Loucy (cell line): ENCODE results near the gene KRT6C.

Experiments used
- H2AFZ ChIP-seq: fragments of 200-600 bp; sonication (generic); 2 replicates; pipeline ENCODE4 v1.6.0; 2016; ENCODE audit warnings: antibody characterized with exemption, mild to moderate bottlenecking, low read length, moderate library complexity
- H3F3A ChIP-seq: fragments of 200-600 bp; 2 replicates; pipeline ENCODE4 v1.6.0; 2016; ENCODE audit warnings: antibody characterized with exemption, low read depth, mild to moderate bottlenecking
- H3K27me3 ChIP-seq: fragments of 200-600 bp; sonication (generic); 2 replicates; pipeline ENCODE4 v1.6.1; 2014; ENCODE audit warnings: low read length, mild to moderate bottlenecking; ENCODE audit not compliant: insufficient read depth, poor library complexity, severe bottlenecking
- H3K36me3 ChIP-seq: fragments of 200-600 bp; sonication (generic); 2 replicates; pipeline ENCODE4 v1.6.1; 2016; ENCODE audit warnings: low read length; ENCODE audit not compliant: insufficient read depth
- H3K4me1 ChIP-seq: fragments of 200-600 bp; sonication (generic); 2 replicates; pipeline ENCODE4 v1.5.1; 2014; ENCODE audit warnings: low read length, mild to moderate bottlenecking; ENCODE audit not compliant: insufficient read depth, poor library complexity, severe bottlenecking
- H3K4me2 ChIP-seq: fragments of 200-600 bp; sonication (generic); 2 replicates; pipeline ENCODE4 v1.6.0; 2014; ENCODE audit warnings: antibody characterized with exemption, low read length, low read depth, mild to moderate bottlenecking; ENCODE audit not compliant: poor library complexity, severe bottlenecking
- H3K4me3 ChIP-seq: fragments of 200-600 bp; sonication (generic); 2 replicates; pipeline ENCODE4 v1.5.1; 2014; ENCODE audit warnings: low read length, mild to moderate bottlenecking, mixed read lengths; ENCODE audit not compliant: poor library complexity, severe bottlenecking
- H3K79me2 ChIP-seq: fragments of 200-600 bp; sonication (generic); 2 replicates; pipeline ENCODE4 v1.6.1; 2014; ENCODE audit warnings: low read length; ENCODE audit not compliant: insufficient read depth
- H3K9ac ChIP-seq: fragments of 200-600 bp; sonication (generic); 2 replicates; pipeline ENCODE4 v1.6.0; 2014; ENCODE audit warnings: mild to moderate bottlenecking, low read depth, low read length, moderate library complexity; ENCODE audit not compliant: poor library complexity, severe bottlenecking
- H3K9me2 ChIP-seq: fragments of 200-600 bp; sonication (generic); replicated peaks from 2 replicates; pipeline ENCODE4 v1.6.1; 2016; ENCODE audit warnings: low read depth, low read length, mixed read lengths
- H3K9me3 ChIP-seq: fragments of 200-600 bp; sonication (generic); 2 replicates; pipeline ENCODE4 v1.6.1; 2014; ENCODE audit warnings: mild to moderate bottlenecking, antibody characterized with exemption, low read length, low read depth; ENCODE audit not compliant: insufficient read depth
- H4K20me1 ChIP-seq: fragments of 200-600 bp; sonication (generic); 2 replicates; pipeline ENCODE4 v1.6.0; 2014; ENCODE audit warnings: antibody characterized with exemption, low read length, mild to moderate bottlenecking; ENCODE audit not compliant: insufficient read depth, poor library complexity, severe bottlenecking
- EZH2phosphoT487 ChIP-seq: fragments of 200-600 bp; IDR thresholded peaks from 2 replicates; pipeline ENCODE4 v1.6.1; 2018; ENCODE audit warnings: antibody characterized with exemption, mild to moderate bottlenecking, moderate library complexity, borderline replicate concordance
- TF ChIP-seq, protein P1 (sequence below): fragments of 200-600 bp; sonication (generic); conservative IDR thresholded peaks from 2 replicates; pipeline ENCODE4 v1.5.1; 2014; ENCODE audit warnings: mild to moderate bottlenecking, antibody characterized with exemption, low read length

Gene KRT6C

DNA sequence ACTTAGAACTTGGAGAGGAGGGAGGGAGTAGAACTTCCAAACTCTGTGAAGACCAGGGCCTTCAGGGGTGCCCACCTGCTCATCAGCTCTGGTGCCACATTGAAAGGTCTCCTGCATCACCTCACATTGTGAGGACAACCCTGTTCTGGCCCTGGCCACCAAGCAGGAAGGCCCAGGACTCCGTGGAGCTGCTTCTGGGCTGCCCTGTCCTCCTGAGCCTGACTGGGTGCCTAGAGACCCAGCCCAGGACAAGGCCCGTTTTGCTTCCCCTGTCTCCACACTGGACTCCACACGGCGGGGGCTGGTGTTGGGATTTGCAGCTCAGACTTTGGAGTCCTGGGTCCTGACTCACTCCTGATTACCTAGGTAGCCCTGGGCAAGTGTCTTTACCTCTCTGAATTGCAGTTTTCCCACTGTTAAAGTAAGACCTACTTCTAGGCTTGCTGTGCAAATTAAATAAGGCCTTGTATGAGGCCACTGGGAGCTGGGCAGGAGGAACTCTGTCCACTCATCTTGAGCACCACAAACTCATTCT is 55.0 kb downstream of the KRT6C start:
- Histone ChIP-seq H3K4me2 (no peak overlapping the region), H3K4me3 (no peak overlapping the region), H2AFZ (no peak overlapping the region), H3K9me2 (no peaks in the 10 kb centered on the region), H4K20me1 (no peaks in the 10 kb centered on the region), H3K9ac (no peak overlapping the region), H3K27me3 (no peaks in the 10 kb centered on the region), H3K4me1 (no peaks in the 10 kb centered on the region), H3K36me3 (no peaks in the 10 kb centered on the region), H3K9me3 (no peaks in the 10 kb centered on the region), H3F3A (no peaks in the 10 kb centered on the region), H3K79me2 (no peaks in the 10 kb centered on the region)
- TF ChIP-seq, protein P1, sequence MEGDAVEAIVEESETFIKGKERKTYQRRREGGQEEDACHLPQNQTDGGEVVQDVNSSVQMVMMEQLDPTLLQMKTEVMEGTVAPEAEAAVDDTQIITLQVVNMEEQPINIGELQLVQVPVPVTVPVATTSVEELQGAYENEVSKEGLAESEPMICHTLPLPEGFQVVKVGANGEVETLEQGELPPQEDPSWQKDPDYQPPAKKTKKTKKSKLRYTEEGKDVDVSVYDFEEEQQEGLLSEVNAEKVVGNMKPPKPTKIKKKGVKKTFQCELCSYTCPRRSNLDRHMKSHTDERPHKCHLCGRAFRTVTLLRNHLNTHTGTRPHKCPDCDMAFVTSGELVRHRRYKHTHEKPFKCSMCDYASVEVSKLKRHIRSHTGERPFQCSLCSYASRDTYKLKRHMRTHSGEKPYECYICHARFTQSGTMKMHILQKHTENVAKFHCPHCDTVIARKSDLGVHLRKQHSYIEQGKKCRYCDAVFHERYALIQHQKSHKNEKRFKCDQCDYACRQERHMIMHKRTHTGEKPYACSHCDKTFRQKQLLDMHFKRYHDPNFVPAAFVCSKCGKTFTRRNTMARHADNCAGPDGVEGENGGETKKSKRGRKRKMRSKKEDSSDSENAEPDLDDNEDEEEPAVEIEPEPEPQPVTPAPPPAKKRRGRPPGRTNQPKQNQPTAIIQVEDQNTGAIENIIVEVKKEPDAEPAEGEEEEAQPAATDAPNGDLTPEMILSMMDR = no peak
- TF ChIP-seq EZH2phosphoT487 = no peak
